GM21390 (cell line): Measurements from ENCODE around the gene PLA2G6.
"Not testable (repeated sequence)": the region's sequence is repeated elsewhere in the genome, so short reads cannot be mapped to it uniquely, and the experiment has no call there.

Experiments used
- ATAC-seq: cut with Tn5 transposase; IDR thresholded peaks from one replicate; pipeline ENCODE4 v1.9.1; 2021; ENCODE audit not compliant: unreplicated experiment

PLA2G6 gene

GRCh38 chr22:38086942-38087341, 94.7 kb downstream of the PLA2G6 start:
- ATAC-seq = no peak

- no peak for ATAC-seq
These were observed 95.4 kb downstream of the PLA2G6 start for GRCh38 chr22:38086001-38086845.

- no peak for ATAC-seq
These were observed 96.1 kb downstream of the PLA2G6 start for GRCh38 chr22:38085501-38085900.

GRCh38 chr22:38085056-38085455, 96.6 kb downstream of the PLA2G6 start:
- ATAC-seq = no peak

- ATAC-seq = no peak
These were observed 97.5 kb downstream of the PLA2G6 start, which contains the start of gene SLC16A8 for GRCh38 chr22:38083931-38084631. SLC16A8 (minus strand) TSS chr22:38084184; CDS start chr22:38082873, 1,311 bp downstream.

- no peak for ATAC-seq
These were observed 98.5 kb downstream of the PLA2G6 start for GRCh38 chr22:38082986-38083710.

- ATAC-seq = no peak
These were observed 99.4 kb downstream of the PLA2G6 start for GRCh38 chr22:38081941-38082828.

- no peak for ATAC-seq
These were observed 100.0 kb downstream of the PLA2G6 start for GRCh38 chr22:38081636-38081940.

GRCh38 chr22:38080850-38081635, 100.6 kb downstream of the PLA2G6 start:
- no peak for ATAC-seq

- no peak for ATAC-seq
These were observed 101.2 kb downstream of the PLA2G6 start for GRCh38 chr22:38080474-38080849.

GRCh38 chr22:38079804-38080203, 101.8 kb downstream of the PLA2G6 start:
- ATAC-seq = no peak

GRCh38 chr22:38079208-38079607, 102.4 kb downstream of the PLA2G6 start:
- not testable (repeated sequence) for ATAC-seq

GRCh38 chr22:38078046-38078840, 103.4 kb downstream of the PLA2G6 start:
- ATAC-seq = no peak

- no peak for ATAC-seq
These were observed 104.0 kb downstream of the PLA2G6 start for GRCh38 chr22:38077595-38077994.

GRCh38 chr22:38077096-38077495, 104.5 kb downstream of the PLA2G6 start:
- ATAC-seq = no peak

GRCh38 chr22:38075961-38076360, 105.7 kb downstream of the PLA2G6 start:
- no peak for ATAC-seq

- ATAC-seq = no peak
These were observed 106.4 kb downstream of the PLA2G6 start for GRCh38 chr22:38075105-38075825.
